Measurements from ENCODE around the gene HAO1.

HAO1 gene

GRCh38 chr20:7926323-7926722, 13.9 kb downstream of the HAO1 start:
- DNase-seq, result no peak

- no peak for DNase-seq
Observed at GRCh38 chr20:7924692-7925091, 15.6 kb downstream of the HAO1 start.

- DNase-seq, result no peak
Observed at GRCh38 chr20:7916648-7917047, 23.6 kb downstream of the HAO1 start.

GRCh38 chr20:7912551-7912950, 27.7 kb downstream of the HAO1 start:
- no peak for DNase-seq

GRCh38 chr20:7911586-7912330, 28.5 kb downstream of the HAO1 start:
- no peak for DNase-seq

GRCh38 chr20:7908905-7909304, 31.4 kb downstream of the HAO1 start:
- no peak for DNase-seq

- no peak for DNase-seq
Observed at GRCh38 chr20:7903429-7903828, 36.8 kb downstream of the HAO1 start.

GRCh38 chr20:7902879-7903278, 37.4 kb downstream of the HAO1 start:
- DNase-seq, result no peak

- DNase-seq, result no peak
Observed at GRCh38 chr20:7897781-7898364, 42.4 kb downstream of the HAO1 start.

GRCh38 chr20:7893014-7893730, 47.1 kb downstream of the HAO1 start:
- no peak for DNase-seq

GRCh38 chr20:7891705-7892104, 48.6 kb downstream of the HAO1 start:
- DNase-seq, result no peak

- DNase-seq, result no peak
Observed at GRCh38 chr20:7889736-7890135, 50.5 kb downstream of the HAO1 start.

- no peak for DNase-seq
Observed at GRCh38 chr20:7883741-7884140, 56.5 kb downstream of the HAO1 start.

- no peak for DNase-seq
Observed at GRCh38 chr20:7883309-7883708, 56.9 kb downstream of the HAO1 start.

- no peak for DNase-seq
Observed at GRCh38 chr20:7882076-7882475, 58.2 kb downstream of the HAO1 start.

- DNase-seq, result no peak
Observed at GRCh38 chr20:7881551-7881950, 58.7 kb downstream of the HAO1 start.

GRCh38 chr20:7879883-7880282, 60.4 kb downstream of the HAO1 start:
- DNase-seq, result no peak

- DNase-seq, result no peak
Observed at GRCh38 chr20:7868108-7868507, 72.2 kb downstream of the HAO1 start.

GRCh38 chr20:7866285-7866684, 74.0 kb downstream of the HAO1 start:
- DNase-seq, result no peak

GRCh38 chr20:7859356-7859802, 80.9 kb downstream of the HAO1 start:
- DNase-seq, result peak; percentile 41 to 50

- no peak for DNase-seq
Observed at GRCh38 chr20:7858734-7859250, 81.5 kb downstream of the HAO1 start.

- no peak for DNase-seq
Observed at GRCh38 chr20:7856756-7857155, 83.5 kb downstream of the HAO1 start.

GRCh38 chr20:7855545-7855944, 84.7 kb downstream of the HAO1 start:
- no peak for DNase-seq

- no peak for DNase-seq
Observed at GRCh38 chr20:7853493-7853892, 86.8 kb downstream of the HAO1 start.
